Measurements from ENCODE around the gene TBX2.
A peak's percentile ranks its signal among the peaks of the same experiment; 100 is the strongest.

The TBX2 gene

DNA sequence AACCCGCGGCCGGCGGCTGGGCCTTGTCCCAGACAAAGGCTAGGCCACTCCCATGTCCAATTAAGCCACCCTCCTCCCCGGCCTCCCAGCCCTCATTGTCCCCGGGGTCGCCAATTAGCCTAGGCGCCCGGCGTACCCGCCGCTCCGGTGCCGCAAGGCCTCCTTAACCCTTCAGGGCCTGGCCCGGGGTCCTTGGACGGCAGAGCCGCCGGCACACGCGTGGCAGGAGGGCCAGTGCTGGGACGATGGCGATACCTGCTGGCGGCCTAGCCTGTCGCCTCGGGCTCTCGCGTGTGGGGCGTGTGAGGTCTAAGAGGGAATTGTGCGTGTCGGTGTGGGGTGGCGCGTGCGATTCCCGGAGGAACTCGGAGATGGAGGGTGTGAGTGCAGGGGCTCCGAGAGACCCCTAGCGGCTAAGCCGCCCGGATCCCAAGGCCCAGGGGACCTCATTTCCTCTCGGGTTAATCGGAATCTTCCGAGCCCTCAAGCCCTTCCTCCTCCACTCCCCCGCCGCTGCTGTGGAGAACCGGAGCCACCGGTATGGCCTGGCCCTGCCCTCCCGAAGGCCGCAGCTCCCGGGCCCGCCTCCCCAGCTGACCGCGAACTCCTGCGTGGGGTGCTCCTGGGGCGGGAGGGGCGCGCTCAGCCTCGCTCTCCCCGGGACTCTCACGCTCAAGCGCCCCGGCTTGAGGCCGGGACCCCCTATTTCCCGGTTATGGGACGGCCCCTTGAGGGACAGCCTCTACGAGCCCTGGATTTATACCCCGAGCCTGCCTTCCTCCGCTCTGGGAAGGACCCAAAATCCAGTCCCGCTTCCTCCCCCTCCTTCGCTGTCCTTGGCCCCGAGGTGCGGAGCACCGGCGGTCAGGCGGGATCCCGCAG, 11.9 kb downstream of the TBX2 start:
- peak overlapping the region; percentile 82 for H3K27ac ChIP-seq
- DNase-seq (ENCODE audit: low read depth, low spot score) = no peak

DNA sequence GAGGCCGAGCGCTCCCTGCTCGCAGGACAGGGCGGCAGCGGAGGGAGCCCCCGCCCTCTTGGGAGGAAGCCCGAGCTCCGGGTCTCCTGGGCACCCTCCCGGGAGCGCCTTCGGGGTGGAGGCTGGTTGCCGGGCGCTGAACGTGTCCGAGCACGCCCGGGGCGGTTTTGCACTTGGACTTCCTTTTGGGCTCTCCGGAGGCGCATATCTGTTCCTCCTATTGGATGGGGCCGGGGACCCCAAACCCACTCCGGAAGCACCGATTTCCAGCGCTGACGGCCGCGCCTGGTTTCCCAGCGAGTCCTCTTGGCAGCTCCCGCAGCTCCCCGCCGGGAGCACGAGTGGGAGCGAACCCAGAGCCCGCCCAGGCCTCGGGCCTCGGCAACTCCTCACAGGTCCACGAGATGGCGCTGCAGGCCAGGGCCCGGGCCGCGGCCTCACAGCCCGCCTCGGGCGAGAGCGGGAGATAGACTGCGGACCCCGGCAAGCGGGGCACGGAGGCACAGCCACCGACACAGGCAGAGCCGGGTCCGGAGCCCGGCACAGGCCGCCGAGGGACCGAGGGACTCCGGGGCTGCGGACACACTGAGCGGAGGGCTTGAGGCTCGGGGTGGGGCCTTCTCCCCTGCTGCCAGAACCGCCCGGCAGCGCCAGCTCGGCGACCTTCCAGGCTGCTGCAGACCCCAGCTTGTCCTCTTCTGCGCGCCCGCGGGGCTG, 12.7 kb downstream of the TBX2 start:
- peak overlapping the region; percentile 82 for H3K27ac ChIP-seq
- no peak for DNase-seq (ENCODE audit: low read depth, low spot score)

- H3K27ac ChIP-seq = peak overlapping the region; percentile 82
- DNase-seq (ENCODE audit: low read depth, low spot score) = no peak
Measured at GRCh38 chr17:61412860-61413660, 13.4 kb downstream of the TBX2 start.

DNA sequence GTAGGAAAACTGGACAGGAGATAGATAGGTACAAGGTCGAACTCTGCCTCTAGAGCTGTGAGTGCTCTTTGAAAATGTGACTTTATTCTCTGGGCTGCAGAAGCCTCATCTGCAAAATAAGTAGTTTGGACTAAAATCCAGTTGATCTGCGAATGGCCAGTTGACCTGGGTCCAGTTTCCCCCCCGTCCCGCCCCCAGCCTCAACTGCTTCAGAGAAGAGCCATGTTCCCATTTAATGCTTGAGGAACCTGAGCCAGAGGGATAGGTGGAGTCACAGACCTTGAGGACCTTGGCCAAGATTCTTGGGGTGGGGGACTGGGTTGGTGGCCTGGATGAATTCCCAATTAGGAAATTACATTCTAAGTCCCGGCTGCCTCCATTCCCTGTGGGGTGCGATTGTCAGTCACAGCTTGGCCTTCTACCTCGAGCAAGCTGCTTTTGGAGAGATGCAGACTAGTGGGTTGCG, 14.1 kb downstream of the TBX2 start:
- DNase-seq (ENCODE audit: low read depth, low spot score) = no peak
- H3K27ac ChIP-seq = no peak overlapping the region

DNA sequence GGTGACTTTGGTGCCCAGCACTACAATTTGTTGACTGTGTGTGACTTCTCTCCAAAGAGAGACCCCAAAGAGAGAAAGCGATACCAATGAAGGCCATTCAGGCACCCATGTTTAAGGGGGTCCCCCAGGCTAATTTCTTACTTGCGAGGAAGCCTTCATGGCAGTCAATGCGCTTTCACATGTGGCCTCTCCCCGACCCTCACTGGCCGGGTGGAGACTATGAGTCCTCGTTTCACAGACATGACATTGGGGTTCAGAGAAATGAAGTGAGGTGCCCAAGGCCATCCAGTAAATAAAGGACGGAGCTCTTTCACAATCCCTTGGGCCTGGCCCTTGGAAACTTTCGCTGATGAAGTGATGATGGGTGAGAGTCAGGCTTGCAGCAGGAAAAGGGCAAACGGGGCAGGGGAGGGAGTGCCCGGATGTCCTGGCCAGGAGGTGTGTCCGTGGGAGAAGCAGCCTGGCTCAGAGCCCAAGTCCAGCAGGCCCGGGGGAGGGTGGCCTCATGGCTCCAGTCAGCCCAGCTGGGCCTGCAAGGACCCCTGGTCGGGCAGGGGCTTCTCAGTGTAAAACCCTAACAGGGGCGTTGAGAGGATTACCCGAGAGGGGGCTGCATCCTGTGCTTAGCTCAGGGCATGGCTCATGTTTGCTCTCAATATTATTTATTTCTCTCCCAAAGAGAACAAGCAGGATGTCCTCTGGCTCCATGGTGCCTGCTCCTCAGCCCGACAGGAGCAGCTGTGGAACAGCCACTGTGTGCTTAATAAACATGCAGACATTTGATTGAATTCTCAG, 14.7 kb downstream of the TBX2 start:
- no peak for DNase-seq (ENCODE audit: low read depth, low spot score)
- H3K27ac ChIP-seq = no peak overlapping the region

GRCh38 chr17:61414936-61415251, 15.3 kb downstream of the TBX2 start:
- H3K27ac ChIP-seq = no peak overlapping the region
- no peak for DNase-seq (ENCODE audit: low read depth, low spot score)

DNA sequence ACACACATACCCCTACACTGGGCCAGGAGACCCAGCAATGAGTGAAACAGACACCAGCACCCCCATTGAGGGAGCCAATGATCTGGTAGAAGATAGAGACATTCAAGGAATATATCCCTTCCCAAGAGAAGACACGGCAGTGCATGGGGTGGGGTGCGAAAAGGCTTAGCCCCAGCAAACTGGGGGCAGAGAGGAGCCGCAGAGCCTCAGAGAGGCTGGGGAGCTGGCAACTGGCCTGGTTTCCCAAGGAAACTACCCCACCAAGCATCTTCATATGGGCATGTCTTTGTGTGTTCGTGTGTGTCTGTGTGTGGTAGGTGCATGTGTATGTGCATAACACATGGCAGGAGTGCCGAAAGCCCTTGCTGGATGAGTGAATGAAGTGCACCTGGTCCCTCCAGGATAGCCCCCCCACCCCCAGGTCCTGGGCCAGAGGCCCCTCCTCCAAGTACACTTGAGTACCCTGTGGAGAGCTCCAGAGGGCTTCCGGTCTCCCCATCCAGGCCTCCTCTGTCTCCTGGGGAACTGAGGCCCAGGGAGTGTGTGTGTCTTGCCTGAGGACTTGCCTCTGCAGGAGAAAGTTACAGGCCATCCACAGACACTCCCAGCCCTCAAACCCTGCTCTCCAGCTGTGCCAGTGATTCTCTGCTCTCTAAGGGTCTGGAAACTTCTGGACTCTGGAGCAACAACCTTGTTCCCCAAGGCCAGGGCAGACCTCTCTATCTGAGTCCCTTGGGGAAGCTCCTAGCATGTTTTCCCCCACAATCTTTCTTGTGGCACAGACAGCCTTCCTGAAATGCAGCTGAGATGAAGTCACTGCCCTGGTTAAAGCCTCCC, 15.9 kb downstream of the TBX2 start:
- no peak overlapping the region for H3K27ac ChIP-seq
- DNase-seq (ENCODE audit: low read depth, low spot score) = no peak

DNA sequence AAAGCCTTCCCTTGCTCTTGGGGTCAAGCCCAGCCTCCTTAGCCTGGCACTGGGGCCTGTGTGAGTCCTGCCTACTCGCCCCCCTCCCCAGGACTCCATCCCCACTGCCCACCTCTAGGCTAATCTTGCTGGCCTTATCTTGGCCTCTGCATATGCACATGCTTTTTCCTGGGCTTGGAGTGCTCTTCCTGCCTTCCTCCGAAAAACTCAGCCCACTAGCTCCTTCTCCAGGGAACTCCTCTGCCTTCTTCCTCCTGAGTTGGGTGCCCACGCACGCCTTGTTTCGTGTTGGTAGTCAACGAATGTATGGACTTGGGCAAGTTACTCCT, 16.5 kb downstream of the TBX2 start:
- H3K27ac ChIP-seq = no peak overlapping the region
- DNase-seq (ENCODE audit: low read depth, low spot score) = no peak

DNA sequence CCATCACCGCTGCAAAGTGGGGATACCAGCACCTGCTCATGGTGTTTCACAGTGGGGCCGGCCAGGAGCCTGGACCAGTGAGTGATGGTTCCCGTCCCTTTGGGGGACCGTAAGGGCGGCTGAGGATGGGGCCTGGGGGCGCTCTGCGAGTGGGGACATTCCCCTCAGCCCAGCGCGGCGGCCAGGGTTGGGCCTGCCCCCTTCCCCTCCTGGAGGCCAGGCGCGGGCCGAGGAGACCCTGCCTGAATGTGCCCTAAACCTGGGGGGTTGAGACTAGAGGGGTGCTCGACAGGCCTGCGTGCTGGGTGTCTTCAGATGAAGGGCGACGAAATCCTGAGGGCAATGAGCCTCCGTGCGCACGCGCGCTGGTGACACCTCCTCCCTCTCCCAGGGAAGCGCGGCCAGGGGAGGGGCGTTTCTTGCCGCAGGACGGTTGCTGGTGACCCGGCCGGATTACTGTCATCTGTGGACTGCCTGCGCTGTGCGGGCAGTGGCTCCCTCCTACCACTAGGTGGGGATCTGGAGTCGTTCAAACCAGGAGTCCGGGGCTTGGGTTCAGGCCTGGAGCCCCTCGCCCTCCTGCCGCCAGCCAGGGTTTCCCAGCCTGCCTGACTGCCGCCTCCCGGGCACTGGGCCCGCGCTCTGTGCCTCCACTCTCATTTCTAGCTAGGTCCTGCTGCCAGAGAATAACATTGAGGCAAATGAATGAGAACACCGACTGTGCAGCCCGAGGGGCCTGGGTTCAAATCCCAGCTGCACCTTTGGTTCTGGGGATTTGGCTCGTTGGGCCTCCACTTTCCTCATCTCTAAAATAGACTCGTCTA, 17.1 kb downstream of the TBX2 start:
- H3K27ac ChIP-seq = no peak overlapping the region
- no peak for DNase-seq (ENCODE audit: low read depth, low spot score)

- no peak overlapping the region for H3K27ac ChIP-seq
- DNase-seq (ENCODE audit: low read depth, low spot score) = no peak
Measured at GRCh38 chr17:61418449-61418848, 18.8 kb downstream of the TBX2 start.

- no peak overlapping the region for H3K27ac ChIP-seq
- DNase-seq (ENCODE audit: low read depth, low spot score) = no peak
Measured at GRCh38 chr17:61419496-61420046, 19.9 kb downstream of the TBX2 start.

DNA sequence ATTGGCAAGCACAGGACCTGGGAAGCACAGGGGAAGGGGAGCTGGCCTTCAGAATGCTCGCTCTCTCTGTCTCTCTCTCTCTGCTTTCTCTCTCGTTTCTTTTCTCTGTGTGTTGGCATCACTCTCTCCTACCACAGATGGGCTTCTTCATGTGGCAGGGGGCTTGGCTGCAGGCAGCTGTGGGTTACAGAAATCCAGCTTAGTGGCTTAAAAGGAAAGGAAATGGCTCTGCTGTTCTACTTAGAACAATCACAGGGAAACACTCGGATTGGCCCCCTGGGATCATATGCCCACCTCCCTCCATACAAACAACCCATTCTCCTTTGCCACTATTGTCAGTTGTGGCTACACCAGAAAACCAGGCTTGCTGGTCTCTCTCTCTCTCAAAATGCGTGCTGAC, 20.4 kb downstream of the TBX2 start:
- no peak overlapping the region for H3K27ac ChIP-seq
- DNase-seq (ENCODE audit: low read depth, low spot score) = no peak

DNA sequence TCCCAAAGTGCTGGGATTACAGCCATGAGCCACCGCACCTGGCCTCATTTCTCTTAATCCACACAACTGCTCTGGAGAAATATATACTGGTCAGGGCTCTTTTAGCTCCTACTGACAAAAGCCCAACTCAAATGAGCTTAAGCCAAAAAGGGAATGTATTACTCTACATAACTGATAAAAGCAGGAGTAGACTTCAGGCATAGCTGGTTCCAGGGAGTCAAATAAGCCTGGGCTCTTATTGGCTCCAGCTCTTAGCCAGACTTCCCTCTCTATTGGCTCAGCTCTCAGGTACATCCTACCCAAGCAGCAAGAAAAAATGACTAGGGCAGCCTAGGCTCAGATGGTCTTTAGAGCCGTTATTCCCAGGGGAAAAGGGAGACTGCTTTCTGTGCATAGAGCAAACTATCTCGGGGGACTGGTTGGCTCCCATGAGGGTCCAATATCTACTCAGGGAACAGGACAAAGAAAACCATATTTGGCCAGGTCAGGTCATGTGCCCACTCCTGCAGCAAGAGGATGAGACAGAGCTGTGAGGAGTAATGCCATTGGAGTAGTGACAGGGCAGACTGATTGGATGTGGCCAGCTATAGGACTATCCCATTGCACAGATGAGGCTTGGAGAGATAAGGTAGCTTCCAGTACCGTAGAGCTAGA, 21.2 kb downstream of the TBX2 start:
- no peak overlapping the region for H3K27ac ChIP-seq
- DNase-seq (ENCODE audit: low read depth, low spot score) = no peak

DNA sequence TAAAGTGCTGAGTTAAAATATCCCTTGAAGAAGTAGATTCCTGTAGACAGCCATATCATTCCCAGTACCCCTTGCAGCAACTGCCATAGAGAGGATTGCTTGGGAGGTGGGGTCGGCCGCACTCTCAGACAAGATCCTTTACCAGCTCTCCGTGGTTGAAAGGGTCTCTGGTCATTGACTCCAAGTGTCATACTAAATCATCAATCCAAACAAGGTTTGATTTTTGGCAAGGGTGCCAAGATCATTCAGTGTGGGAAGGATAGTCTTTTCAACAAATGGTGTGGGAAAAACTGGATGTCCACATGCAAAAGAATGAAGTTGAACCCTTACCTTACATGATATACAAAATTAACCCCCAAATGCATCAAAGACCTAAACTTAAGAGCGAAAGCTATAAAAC, 21.8 kb downstream of the TBX2 start:
- no peak overlapping the region for H3K27ac ChIP-seq
- DNase-seq (ENCODE audit: low read depth, low spot score) = no peak

GRCh38 chr17:61422116-61422799, 22.6 kb downstream of the TBX2 start:
- H3K27ac ChIP-seq = no peak overlapping the region
- DNase-seq (ENCODE audit: low read depth, low spot score) = no peak

- H3K27ac ChIP-seq = no peak overlapping the region
- DNase-seq (ENCODE audit: low read depth, low spot score) = no peak
Measured at GRCh38 chr17:61422869-61423268, 23.2 kb downstream of the TBX2 start.

- no peak overlapping the region for H3K27ac ChIP-seq
- no peak for DNase-seq (ENCODE audit: low read depth, low spot score)
Measured at GRCh38 chr17:61423967-61424649, 24.5 kb downstream of the TBX2 start.

Measured in epithelial cell of prostate (primary cell).